HG03439 (cell line): ENCODE measurements around the gene MATN4.
"Not testable (repeated sequence)": the region's sequence is repeated elsewhere in the genome, so short reads cannot be mapped to it uniquely, and the experiment has no call there.

Experiments
- ATAC-seq: cut with Tn5 transposase; IDR thresholded peaks from one replicate; pipeline ENCODE4 v1.9.1; 2021; ENCODE audit warnings: mild to moderate bottlenecking, moderate library complexity; ENCODE audit not compliant: unreplicated experiment

The MATN4 gene, protein sequence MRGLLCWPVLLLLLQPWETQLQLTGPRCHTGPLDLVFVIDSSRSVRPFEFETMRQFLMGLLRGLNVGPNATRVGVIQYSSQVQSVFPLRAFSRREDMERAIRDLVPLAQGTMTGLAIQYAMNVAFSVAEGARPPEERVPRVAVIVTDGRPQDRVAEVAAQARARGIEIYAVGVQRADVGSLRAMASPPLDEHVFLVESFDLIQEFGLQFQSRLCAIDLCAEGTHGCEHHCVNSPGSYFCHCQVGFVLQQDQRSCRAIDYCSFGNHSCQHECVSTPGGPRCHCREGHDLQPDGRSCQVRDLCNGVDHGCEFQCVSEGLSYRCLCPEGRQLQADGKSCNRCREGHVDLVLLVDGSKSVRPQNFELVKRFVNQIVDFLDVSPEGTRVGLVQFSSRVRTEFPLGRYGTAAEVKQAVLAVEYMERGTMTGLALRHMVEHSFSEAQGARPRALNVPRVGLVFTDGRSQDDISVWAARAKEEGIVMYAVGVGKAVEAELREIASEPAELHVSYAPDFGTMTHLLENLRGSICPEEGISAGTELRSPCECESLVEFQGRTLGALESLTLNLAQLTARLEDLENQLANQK

GRCh38 chr20:45308117-45308778 lies at the start of gene MATN4:
Gene MATN4 (minus strand): TSS chr20:45308299. CDS start chr20:45305582, 2,717 bp downstream.
- ATAC-seq: no peak

DNA sequence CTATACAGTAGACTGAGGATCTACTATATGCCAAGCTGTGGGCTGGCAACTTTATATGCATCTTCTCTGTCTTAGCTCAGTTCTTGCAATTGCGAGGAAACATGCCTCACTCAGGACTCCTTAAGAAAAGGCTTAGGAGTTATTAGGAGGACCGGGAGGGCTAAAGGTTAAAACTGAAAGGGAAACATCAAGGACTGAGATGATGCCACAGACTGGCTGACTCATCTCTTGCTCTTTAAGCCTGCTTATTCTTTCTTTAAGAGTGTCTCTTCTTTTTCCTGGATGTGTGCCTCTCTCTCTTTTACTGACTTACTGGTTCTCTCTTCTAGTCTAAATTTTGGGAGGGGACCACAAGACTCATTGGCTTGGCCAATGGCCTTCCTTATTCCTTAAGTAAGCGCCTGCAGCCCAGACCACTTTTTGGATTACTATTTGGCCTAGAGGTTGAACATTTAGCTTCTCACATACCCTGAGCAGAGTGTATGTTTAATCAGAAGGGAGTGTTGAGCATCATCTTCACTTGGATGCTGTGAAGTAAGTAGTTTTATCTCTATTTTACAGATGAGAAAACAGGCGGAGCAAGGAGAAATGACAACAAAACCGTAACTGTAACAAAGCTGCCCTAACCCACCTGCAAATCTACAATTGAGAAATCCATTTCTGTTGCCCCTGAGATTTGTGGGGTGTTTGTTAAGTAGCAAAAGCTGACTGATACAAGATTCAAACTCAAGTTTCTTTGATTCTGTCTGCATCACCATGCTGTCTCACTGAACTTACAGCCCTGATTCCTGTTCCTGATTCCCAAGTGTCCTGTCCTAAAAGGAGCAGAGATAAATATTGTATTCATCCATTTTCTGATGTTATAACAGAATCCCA lies 47.3 kb upstream of the MATN4 start:
- no peak for ATAC-seq

DNA sequence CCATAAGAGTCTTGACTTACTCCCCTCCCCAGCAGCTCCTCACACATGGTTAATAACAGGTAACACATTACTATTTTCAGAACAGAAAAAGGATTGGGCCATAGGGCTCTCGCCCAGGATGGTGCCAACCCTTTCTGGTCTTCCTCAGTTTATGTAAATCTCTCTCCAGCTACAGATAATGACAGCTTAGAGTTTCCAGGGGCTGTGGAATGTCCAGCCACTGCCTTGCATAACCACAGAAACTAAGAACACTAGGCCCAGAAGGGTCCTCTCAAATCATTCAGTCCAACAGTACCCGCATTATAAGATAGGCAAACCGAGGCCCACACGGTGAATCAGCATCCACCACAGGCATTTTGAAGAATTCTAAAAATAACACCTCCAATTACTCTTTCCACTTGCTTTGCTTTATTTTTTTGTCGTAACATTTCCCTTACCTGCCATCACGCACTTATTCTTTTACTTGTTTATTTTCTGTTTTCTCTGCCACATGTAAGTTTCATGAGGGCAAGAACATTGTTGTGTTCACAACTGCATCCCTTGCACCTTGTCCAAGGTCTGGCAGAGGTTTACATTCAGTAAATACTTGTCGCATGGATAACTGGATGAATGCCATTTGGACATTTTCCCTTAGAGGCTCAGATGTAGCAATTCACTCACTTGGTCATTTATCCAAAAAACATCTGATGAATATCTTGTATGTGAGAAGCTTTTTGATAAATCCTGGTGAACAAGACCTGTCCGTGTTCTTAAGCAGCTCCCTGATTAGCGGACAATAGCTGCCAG lies 46.5 kb upstream of the MATN4 start:
- ATAC-seq: no peak

DNA sequence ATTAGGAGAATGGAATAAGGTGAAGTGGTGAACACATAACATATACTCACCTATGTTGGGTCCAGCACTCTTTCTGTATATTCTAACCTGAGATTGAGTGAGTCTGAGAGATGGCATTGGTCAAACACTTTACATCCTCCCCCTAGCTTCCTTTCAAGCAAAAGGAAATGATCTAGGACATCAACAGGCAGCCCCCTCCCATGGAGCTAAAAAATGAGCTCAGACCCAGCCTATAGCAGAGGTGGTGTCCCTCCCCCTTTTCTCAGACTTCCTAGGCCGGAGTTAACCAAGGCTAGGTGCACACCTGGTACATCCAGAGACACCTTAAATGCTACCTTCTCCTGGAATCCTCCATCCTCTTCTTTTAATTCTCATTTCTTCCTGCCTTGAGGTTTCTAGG lies 45.6 kb upstream of the MATN4 start:
- ATAC-seq: no peak

DNA sequence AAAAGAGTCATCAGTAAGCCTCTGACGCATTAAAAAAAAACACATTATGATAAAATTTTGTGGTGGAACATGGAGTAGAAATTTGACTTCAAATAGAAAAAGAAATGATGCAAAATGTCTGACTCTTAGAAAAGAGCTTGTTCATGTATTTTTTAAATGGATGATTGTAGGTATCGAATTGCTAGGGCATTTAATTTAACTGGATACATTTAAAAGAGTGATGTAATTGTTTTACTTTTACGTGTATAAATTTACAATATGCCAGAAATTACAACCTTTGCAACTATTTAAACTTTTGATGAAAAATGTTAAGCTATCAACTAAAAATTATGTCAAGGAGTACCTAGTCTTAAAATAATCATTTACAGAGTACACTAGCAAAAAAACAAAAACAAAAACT lies 44.6 kb upstream of the MATN4 start:
- ATAC-seq: no peak

DNA sequence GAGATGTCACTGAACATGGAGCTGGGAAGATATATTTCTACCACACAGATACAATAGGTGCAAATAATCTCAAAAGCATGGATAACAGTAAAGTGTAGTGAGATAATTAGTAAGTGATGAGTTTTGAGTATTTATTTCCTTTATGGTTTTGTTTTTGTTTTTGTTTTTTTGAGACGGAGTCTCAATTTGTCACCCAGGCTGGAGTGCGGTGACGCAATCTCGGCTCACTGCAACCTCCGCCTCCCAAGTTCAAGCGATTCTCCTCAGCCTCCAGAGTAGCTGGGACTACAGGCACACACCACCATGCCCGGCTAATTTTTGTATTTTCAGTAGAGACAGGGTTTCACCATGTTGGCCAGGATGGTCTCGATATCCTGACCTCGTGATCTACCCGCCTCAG lies 42.7 kb upstream of the MATN4 start:
- not testable (repeated sequence) for ATAC-seq

DNA sequence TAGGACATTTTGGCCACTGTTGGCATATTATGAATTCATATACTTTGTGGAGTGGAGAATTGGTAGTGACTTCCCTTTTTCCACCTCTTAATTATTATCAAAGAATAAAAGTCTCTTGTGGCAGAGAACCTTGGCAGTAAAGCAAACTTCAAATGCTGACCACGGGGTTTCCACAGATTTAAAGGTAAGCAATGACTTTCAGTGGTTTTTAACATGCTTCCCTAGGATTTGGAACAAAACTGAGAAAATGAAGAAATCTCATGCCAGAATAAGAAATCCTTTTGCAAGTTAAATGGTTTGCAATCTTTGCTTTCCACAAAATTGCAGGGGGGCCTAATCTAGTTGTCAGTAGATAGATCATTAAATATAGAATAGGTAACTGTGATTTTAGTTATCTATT lies 42.1 kb upstream of the MATN4 start:
- ATAC-seq: no peak

GRCh38 chr20:45347936-45348778 lies 40.1 kb upstream of the MATN4 start, which contains the start of gene SDC4:
Gene SDC4 (minus strand): TSS chr20:45348424. CDS start chr20:45348384, 40 bp downstream.
- ATAC-seq: no peak

- ATAC-seq: no peak
Measured at GRCh38 chr20:45347297-45347935, 39.3 kb upstream of the MATN4 start.

- ATAC-seq: no peak
Measured at GRCh38 chr20:45346851-45347250, 38.8 kb upstream of the MATN4 start.

DNA sequence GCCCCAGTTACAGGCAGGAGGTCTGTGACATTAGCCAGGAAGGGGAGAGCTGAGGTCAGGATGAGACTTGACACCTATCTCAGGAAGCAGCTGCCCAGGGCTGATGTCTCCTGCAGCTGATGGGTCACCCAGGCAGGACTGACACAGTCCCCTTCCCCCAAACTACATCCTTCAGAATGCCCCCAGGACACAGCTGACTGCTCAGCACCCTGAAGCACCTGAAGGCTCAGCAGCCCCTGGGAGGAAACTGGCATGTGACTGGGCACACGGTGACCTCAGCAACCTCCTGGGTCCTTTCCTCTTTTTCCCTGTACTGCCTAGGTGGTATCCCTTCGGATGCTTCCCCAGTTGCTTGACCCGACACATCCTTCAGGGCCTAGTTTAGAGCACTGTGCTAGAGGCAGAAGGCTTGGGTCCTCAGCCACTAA lies 38.2 kb upstream of the MATN4 start:
- no peak for ATAC-seq

DNA sequence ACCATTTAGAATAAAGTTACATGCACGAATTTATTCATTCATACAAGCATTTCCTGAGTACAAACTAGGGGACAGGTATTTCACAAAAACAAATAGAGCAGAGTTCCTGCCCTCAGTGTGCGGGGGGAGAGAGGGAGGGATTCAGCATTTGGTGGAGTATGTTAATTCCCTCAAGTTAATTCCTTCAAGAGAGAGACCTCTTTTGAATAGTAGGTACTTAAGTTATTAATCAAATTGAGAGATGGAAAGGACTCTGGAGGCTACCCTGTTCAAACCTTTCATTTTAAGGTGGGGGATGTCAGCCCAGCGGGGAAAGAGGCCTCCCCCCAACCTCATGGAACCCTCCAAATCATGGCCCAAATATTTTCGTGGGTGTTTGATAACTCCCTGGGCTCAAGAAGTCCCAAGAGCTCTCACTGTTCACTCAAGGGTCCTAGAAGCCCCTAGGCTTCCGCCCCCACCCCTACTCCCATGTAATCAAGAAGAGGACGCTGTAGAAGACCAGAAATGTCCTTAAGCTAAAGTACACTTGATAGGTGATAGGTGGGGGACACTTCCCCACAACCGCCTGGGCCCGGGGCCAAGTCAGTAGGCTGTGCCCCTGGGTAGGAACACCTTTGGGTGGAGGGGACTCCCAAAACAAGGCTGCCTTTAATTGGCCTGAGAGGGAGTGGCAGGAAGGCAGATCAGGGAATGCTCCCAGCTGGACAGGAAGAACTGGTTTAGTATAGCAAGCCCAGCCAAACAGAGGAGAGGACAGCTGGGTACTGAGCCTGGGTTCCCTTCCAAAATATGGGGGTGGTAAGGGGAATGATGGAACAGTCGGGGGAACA lies 37.2 kb upstream of the MATN4 start:
- no peak for ATAC-seq

DNA sequence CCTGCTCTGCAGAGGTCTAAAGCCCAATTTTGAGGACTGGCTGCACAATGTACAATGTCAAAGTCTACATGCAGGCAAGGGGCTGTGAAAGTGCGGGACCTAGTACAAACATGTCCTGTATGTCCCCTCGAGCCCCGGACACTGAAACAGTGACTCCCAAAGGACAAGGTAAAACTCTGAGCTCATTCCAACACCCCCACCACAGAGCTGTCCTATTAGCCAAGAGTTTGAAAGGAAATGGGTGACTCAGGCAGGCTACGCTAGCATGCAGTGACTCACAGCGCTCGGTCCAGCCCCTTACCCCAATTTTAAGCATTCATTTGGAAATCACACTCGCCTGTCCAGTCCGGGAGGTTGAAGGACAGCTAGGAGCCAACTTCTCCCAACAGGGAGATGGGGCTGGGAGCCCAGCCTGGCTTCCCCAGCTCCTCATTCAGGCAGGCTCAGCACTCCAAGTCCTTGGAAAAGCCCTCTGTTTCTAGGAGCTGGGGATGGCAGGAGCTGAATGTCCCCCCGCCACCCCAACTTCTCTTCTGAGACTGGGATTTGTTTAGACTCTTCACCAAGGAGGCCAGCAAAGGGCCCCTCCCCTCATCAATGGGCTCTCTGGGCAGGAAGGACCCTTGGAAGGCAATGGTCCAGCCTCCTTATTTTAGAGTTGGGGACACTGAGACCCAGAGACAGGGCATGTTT lies 36.2 kb upstream of the MATN4 start:
- no peak for ATAC-seq

GRCh38 chr20:45343532-45344167 lies 35.6 kb upstream of the MATN4 start:
- ATAC-seq: no peak

DNA sequence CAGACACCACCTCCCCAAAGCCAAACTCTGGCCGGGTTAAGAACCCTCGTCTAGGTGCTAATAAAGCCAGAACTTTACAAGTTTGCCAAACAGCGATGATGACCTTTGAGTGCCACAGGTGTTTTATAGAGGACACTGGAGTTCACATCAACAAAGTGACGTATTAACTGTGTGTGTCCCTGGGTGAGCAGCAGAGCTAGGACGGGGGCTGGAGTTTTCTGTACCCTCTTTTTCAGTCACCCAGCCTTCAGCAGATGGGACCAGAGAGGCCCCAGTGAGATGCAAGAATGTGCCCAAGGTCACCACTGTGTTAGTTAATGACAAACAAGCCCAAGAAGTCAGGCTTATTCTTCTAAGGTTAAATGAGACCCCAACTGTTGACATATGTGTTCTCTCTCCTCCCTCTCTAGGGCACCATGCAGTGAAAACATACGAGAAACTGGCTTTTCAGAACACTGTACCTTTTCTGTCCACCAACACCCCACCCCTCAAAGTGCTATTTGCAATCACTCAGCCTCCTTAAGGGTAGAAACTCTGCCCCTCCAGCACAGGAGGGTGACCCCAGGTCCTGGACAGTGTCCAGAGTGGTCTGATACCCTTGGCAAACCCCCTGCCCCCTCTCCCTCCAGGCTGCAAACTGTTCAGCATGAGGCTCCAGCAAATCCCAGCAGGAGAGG lies 34.9 kb upstream of the MATN4 start:
- ATAC-seq: no peak
